Measurements from ENCODE around the gene PPP2R2D.

GRCh38 chr10:132006966-132007365, 106.2 kb downstream of the PPP2R2D start:
- TF ChIP-seq ZNF565 (CRISPR knock-in tag; conservative IDR thresholded peaks at IDR 0.05; ENCODE audit: low read depth) = no peak
- TF ChIP-seq BACH2 (CRISPR knock-in tag; IDR thresholded peaks at IDR 0.05; ENCODE audit: borderline replicate concordance) = no peak

All from SK-N-SH treated with all-trans-retinoic acid at 6 μM for 48 hours (cell line).